GM12801 (cell line): ENCODE data around the gene ANO3.

Experiments
- CTCF ChIP-seq: IDR thresholded peaks from one replicate; pipeline ENCODE4 v1.5.1; 2011; ENCODE audit warnings: control low read depth; ENCODE audit not compliant: insufficient read length; ENCODE audit errors: extremely low read depth

ANO3 gene

DNA sequence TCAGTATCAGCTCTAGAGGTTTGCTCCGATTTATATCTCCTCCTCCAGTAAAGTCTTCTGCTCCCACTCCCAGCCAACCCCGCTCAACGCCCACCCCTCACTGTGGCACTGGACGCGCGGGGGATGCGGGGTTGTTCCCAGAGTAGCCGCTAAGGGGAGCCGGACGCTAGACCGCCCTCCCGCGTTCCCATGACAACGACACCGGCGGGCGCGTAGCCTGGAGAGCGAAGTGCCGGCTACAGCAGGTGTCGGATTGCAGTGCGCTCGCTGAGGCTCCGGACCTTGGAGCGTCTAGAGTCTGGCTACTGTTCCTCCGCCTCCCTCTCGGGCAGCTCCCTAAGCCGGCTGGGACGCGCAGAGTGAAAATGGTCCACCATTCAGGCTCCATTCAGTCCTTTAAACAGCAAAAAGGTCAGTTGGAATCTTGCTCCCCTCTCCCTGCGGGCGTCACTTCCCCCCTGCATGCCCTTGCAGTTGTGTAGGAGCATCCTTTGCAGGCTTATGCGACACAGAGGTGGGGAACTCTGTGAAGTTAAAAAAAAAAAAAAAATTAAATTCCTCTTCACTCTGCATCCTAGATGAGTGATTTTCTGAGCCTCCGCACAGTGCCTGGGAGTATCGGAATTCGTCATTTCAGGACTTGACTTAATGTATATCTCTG, at the start of gene ANO3:
Gene ANO3, plus strand, starts transcription at position 220 of the 661 bp plus-strand sequence. Its CDS starts 146 bp downstream, at position 366.
- TF ChIP-seq CTCF = no peak

DNA sequence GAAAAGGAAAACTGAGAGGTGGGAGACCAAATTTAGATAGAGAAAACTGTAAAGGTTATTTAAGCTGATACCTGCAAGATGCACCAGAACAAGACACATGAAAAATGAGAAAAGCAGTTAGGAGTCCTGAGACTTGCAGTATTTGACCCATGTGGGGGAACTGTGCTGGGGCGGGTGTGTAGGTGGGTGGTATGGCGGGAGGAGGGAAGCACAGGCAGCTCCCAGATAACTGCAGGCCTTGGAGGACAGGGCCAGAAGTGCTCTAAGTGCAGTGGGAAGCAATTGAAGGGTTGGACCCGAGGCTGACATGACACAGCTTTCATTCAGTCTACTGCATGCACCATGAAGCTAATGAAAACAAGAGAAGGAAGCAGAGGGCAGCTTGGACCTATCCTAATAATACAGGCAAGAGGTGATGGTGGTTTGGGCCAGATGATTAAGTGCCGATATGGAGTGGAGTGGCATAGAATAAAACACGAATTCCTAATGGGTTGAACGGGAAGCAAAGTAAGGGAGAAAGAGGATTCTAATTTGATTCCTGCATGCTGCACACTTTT, 48.0 kb upstream of the ANO3 start:
- TF ChIP-seq CTCF = no peak

GRCh38 chr11:26285608-26286007, 46.3 kb upstream of the ANO3 start:
- no peak for TF ChIP-seq CTCF

DNA sequence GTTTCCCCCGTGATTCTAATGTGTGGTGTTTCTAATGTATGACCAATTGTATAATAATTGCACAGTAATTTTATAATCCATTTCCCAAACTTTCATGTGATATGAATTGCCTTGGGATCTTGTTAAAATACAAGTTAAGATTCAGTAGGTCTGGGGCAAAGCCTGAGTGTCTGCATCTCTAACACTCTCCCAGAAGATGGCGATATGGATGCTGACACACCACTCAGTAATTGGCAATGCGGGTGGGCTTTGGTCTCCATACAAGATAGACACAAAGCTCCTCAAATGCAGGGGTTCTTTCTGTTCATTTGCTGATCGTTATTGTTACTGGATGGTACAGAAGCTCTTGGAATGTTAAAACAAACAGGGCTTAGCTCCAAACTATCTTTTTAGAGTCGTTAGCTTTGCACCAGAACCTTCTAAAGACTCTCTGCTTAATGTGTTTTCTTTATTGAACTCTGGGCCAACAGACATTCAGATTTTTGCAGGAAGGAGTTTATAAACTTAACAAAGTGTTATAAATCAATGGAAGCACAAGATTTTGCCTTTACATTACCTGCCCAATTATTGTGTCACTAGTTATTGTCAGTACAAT, 45.4 kb upstream of the ANO3 start:
- TF ChIP-seq CTCF = no peak

DNA sequence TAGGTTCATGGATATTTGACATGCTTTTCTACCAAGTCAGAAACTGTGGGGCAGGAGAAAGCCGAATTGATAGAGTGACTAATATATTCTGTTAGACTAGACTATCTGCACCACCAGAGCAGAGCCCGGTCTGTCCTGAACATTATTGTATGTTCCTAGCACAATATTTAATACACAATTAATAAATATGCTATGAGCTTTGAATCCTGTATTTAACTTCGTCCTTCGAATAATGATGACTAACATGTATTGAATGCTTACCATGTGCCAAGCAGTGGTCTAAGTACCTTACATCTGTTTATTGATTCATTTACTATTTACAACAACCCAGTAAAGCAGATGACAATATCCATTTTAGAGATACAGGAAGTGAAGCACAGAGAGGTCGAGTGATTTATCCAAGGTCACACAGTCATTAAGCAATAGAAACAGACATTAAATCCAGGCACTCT, 44.8 kb upstream of the ANO3 start:
- no peak for TF ChIP-seq CTCF

DNA sequence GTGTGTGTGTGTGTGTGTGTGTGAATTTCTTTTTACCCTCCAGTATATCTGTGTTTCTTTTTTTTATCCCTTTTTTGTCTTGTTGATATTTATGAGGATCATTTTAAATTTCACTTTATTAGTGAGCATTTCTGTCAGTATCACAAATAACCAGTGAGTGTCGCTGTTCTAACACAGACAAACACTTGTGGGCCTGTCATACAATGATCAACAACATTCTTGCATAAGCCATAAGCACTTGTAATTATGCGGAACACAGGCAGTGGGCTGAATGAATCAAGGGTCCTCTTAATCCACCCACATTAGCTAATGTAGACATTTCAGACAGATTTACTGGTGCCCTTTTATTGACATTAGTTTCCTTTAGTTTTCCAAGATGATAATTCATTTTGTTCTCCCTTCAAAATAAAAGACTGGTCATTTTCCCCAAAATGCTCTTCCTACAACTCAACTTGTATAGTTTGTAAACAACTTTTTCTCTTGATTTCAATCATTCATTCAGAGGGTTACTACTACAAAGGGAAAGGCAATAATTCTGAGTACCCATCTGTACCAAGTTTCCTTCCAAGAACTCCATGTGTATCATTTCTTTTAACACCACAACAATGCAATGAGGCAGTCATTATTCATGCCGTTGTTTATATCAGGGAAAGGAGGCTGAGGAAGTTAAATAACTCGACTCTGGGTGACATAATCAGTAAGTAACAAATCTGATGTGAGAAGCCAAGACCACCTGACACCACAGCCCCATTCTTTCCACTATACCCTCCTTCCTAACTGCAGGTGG, 34.5 kb upstream of the ANO3 start:
- TF ChIP-seq CTCF = no peak

DNA sequence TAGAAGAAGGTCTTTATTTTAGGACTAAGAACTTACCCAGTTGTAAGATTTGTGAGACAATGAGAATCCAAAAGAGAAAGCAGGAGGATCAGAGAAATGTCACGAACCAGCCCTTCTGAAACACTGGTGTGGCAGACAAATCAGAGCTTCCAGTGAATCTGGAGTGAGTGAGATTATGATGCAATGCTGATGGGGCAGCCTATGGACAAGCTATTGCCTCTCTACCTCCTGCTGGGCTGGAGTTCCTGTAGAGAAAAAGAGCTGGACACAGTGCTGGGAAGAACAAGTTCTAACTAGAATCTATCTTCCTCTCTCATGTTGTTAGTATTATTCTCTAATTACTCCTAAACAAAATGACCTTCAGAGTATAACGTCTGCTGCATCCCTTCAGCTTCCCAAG, 12.0 kb upstream of the ANO3 start:
- TF ChIP-seq CTCF = no peak
